Prostate gland (tissue), 2 donors: ENCODE measurements around the gene TEN1. TPM values are rescaled to one million over a fixed set of nuclear protein-coding genes. Genes with fewer than 3 reads are reported as not detected.

ENCODE experiments used
- DNase-seq: peaks from one replicate; pipeline ENCODE4 v3.0.0-alpha.2; 2019; ENCODE audit warnings: low spot score
- H3K27ac ChIP-seq, 2 donors: fragments of 200-600 bp; sonication (generic); 2 replicates each; pipeline ENCODE4 v1.5.1; 2017 to 2019
- H3K27me3 ChIP-seq: fragments of 200-600 bp; sonication (generic); replicated peaks from 2 replicates; pipeline ENCODE4 v1.5.1; 2019; ENCODE audit not compliant: insufficient read depth
- H3K36me3 ChIP-seq, 2 donors: fragments of 200-600 bp; sonication (generic); 1 replicate in 1 of 2; 2 replicates in 1 of 2; pipeline versions ENCODE4 v1.5.1 to v1.8.1; 2017 to 2019
- H3K4me1 ChIP-seq: fragments of 200-600 bp; sonication (generic); replicated peaks from 2 replicates; pipeline ENCODE4 v1.5.1; 2019
- H3K4me3 ChIP-seq, 2 donors: fragments of 200-600 bp; sonication (generic); 2 replicates each; pipeline ENCODE4 v1.5.1; 2017 to 2019
- H3K9me3 ChIP-seq: fragments of 200-600 bp; sonication (generic); 2 replicates; pipeline ENCODE4 v1.5.1; 2017
- CTCF ChIP-seq, 4 experiments: fragments of 200-600 bp in 2 of 4; fragments of 450-650 bp in 2 of 4; sonication (generic) in 2 of 4; IDR thresholded peaks; 1 replicate in 3 of 4; 2 replicates in 1 of 4; pipeline ENCODE4 v1.5.1; 2016 to 2019; ENCODE audit warnings: antibody characterized with exemption in 4 of 4, mild to moderate bottlenecking in 2 of 4, moderate library complexity in 2 of 4
- POLR2A ChIP-seq: fragments of 450-650 bp; IDR thresholded peaks from one replicate; pipeline ENCODE4 v1.6.1; 2016; ENCODE audit warnings: antibody characterized with exemption, mild to moderate bottlenecking
- POLR2AphosphoS5 ChIP-seq: sonication (generic); formaldehyde crosslinking; IDR thresholded peaks from one replicate; pipeline ENCODE4 v1.6.1; 2017; ENCODE audit warnings: antibody characterized with exemption
- WGBS: methylation state at CpG from one replicate; pipeline ENCODE4 v1.1.5; 2018; 5-methylcytosine and 5-hydroxymethylcytosine counted together
- intact Hi-C: fragments of 100-400 bp; cut with DNase I; formaldehyde crosslinking; loops from one replicate; pipeline ENCODE4 v1.14.2; 2022
- total RNA-seq, 2 donors: library from RNA; depleted of rRNA; stranded (reverse); fragments of >200 nt; gene quantifications; one replicate each; pipeline ENCODE4 v1.1.0, GENCODE V29; 2016

Gene TEN1
- total RNA-seq, 2 donors from 2014 or later, result 20.9 to 25.1 TPM

GRCh38 chr17:75976175-75976848 is 2.7 kb upstream of the TEN1 start:
- Histone ChIP-seq H3K27me3 (no peaks in the 10 kb centered on the region), H3K4me1 (no peaks in the 10 kb centered on the region), H3K9me3 (no peaks in the 10 kb centered on the region), H3K4me3 (peak overlapping the region in 1 of 2 donors; percentile 5), H3K27ac (no peak overlapping the region), H3K36me3 (no peaks in the 10 kb centered on the region)
- DNase-seq, result no peak
- TF ChIP-seq POLR2A (no peak), CTCF (IDR thresholded peaks at IDR 0.05) (no peak), POLR2AphosphoS5 (no peak)
- intact Hi-C loops, result no loop called here
- WGBS, result 45% methylated on average over 9 of the region's 9 CpGs

GRCh38 chr17:75979705-75980187 is 706 bp downstream of the TEN1 start:
- Histone ChIP-seq H3K27me3 (no peaks in the 10 kb centered on the region), H3K9me3 (no peaks in the 10 kb centered on the region), H3K4me1 (no peaks in the 10 kb centered on the region), H3K4me3 (peak overlapping the region; percentile 78 to 87), H3K36me3 (no peaks in the 10 kb centered on the region), H3K27ac (peak overlapping the region; percentile 99)
- TF ChIP-seq POLR2A (no peak), CTCF (IDR thresholded peaks at IDR 0.05) (no peak), POLR2AphosphoS5 (no peak)
- intact Hi-C loops, result no loop called here
- no peak for DNase-seq
- 2% methylated on average over 19 of the region's 19 CpGs for WGBS

- Histone ChIP-seq H3K36me3 (no peaks in the 10 kb centered on the region), H3K27me3 (no peaks in the 10 kb centered on the region), H3K4me3 (peak overlapping the region; percentile 78 to 87), H3K9me3 (no peaks in the 10 kb centered on the region), H3K27ac (peak overlapping the region; percentile 99), H3K4me1 (no peaks in the 10 kb centered on the region)
- no peak for DNase-seq
- intact Hi-C loops, result no loop called here
- 85% methylated on average over 18 of the region's 18 CpGs for WGBS
- TF ChIP-seq POLR2AphosphoS5 (no peak), CTCF (IDR thresholded peaks at IDR 0.05) (no peak), POLR2A (no peak)
These were observed 1.4 kb downstream of the TEN1 start for GRCh38 chr17:75980188-75981018.

GRCh38 chr17:75981019-75981615 is 2.1 kb downstream of the TEN1 start:
- Histone ChIP-seq H3K27me3 (no peaks in the 10 kb centered on the region), H3K4me1 (no peaks in the 10 kb centered on the region), H3K9me3 (no peaks in the 10 kb centered on the region), H3K27ac (no peak overlapping the region), H3K4me3 (no peak overlapping the region), H3K36me3 (no peaks in the 10 kb centered on the region)
- no peak for DNase-seq
- TF ChIP-seq CTCF (IDR thresholded peaks at IDR 0.05), result no peak
- TF ChIP-seq POLR2AphosphoS5, result no peak
- TF ChIP-seq POLR2A, result no peak
- intact Hi-C loops, result no loop called here
- WGBS, result 95% methylated on average over 7 of the region's 7 CpGs
